Measurements from ENCODE around the gene PDE10A.

The PDE10A gene

GRCh38 chr6:165655191-165655590 is 7.8 kb downstream of the PDE10A start:
- DNase-seq (ENCODE audit: low read depth in 2 of 2): no peak

- DNase-seq (ENCODE audit: low read depth in 2 of 2): no peak
Measured at GRCh38 chr6:165654144-165654543, 8.9 kb downstream of the PDE10A start.

GRCh38 chr6:165653607-165654006 is 9.4 kb downstream of the PDE10A start:
- DNase-seq (ENCODE audit: low read depth in 2 of 2): no peak

- no peak for DNase-seq (ENCODE audit: low read depth in 2 of 2)
Measured at GRCh38 chr6:165653196-165653595, 9.8 kb downstream of the PDE10A start.

- no peak for DNase-seq (ENCODE audit: low read depth in 2 of 2)
Measured at GRCh38 chr6:165652766-165653165, 10.3 kb downstream of the PDE10A start.

GRCh38 chr6:165649166-165650137 is 13.6 kb downstream of the PDE10A start:
- DNase-seq (ENCODE audit: low read depth in 2 of 2): no peak

- DNase-seq (ENCODE audit: low read depth in 2 of 2): no peak
Measured at GRCh38 chr6:165647041-165647440, 16.0 kb downstream of the PDE10A start.

GRCh38 chr6:165645919-165646318 is 17.1 kb downstream of the PDE10A start:
- DNase-seq (ENCODE audit: low read depth in 2 of 2): no peak

- no peak for DNase-seq (ENCODE audit: low read depth in 2 of 2)
Measured at GRCh38 chr6:165644586-165645266, 18.3 kb downstream of the PDE10A start.

GRCh38 chr6:165643015-165643414 is 20.0 kb downstream of the PDE10A start:
- DNase-seq (ENCODE audit: low read depth in 2 of 2): no peak

GRCh38 chr6:165641672-165642156 is 21.3 kb downstream of the PDE10A start:
- DNase-seq (ENCODE audit: low read depth in 2 of 2): no peak

- DNase-seq (ENCODE audit: low read depth in 2 of 2): no peak
Measured at GRCh38 chr6:165640806-165641205, 22.2 kb downstream of the PDE10A start.

GRCh38 chr6:165638530-165638929 is 24.5 kb downstream of the PDE10A start:
- no peak for DNase-seq (ENCODE audit: low read depth in 2 of 2)

GRCh38 chr6:165637586-165637985 is 25.5 kb downstream of the PDE10A start:
- no peak for DNase-seq (ENCODE audit: low read depth in 2 of 2)

GRCh38 chr6:165636402-165637048 is 26.5 kb downstream of the PDE10A start:
- no peak for DNase-seq (ENCODE audit: low read depth in 2 of 2)

GRCh38 chr6:165635965-165636364 is 27.1 kb downstream of the PDE10A start:
- no peak for DNase-seq (ENCODE audit: low read depth in 2 of 2)

- no peak for DNase-seq (ENCODE audit: low read depth in 2 of 2)
Measured at GRCh38 chr6:165634101-165634880, 28.8 kb downstream of the PDE10A start.

- DNase-seq (ENCODE audit: low read depth in 2 of 2): no peak
Measured at GRCh38 chr6:165632194-165632593, 30.8 kb downstream of the PDE10A start.

- no peak for DNase-seq (ENCODE audit: low read depth in 2 of 2)
Measured at GRCh38 chr6:165630544-165630953, 32.5 kb downstream of the PDE10A start.

GRCh38 chr6:165628955-165629354 is 34.1 kb downstream of the PDE10A start:
- DNase-seq (ENCODE audit: low read depth in 2 of 2): no peak

- no peak for DNase-seq (ENCODE audit: low read depth in 2 of 2)
Measured at GRCh38 chr6:165627366-165627765, 35.7 kb downstream of the PDE10A start.

Measured in stimulated activated CD8-positive, alpha-beta memory T cell treated with anti-CD3 and anti-CD28 coated beads, Interleukin-2, amount 100 ng/mL, for 48 hours (primary cell).